HCT116 (cell line): Measurements from ENCODE around the gene LYST.

ENCODE experiments used
- ATF3 ChIP-seq: IDR thresholded peaks from 2 replicates; pipeline ENCODE4 v1.6.1; 2012
- CBX3 ChIP-seq: IDR thresholded peaks from 2 replicates; pipeline ENCODE4 v1.6.1; 2012; ENCODE audit warnings: low read depth
- CTCF ChIP-seq, 3 experiments: fragments of 200-600 bp in 1 of 3; sonication (generic) in 1 of 3; IDR thresholded peaks in 2 of 3; conservative IDR thresholded peaks in 1 of 3; 2 replicates each; pipeline ENCODE4 v1.5.1; 2012 to 2017; ENCODE audit warnings: low read depth in 2 of 3, low read length in 2 of 3, antibody characterized with exemption in 1 of 3, borderline replicate concordance in 1 of 3, control low read depth in 1 of 3, mild to moderate bottlenecking in 1 of 3, mixed read lengths in 1 of 3, mixed run types in 1 of 3, moderate library complexity in 1 of 3; ENCODE audit not compliant: insufficient read depth in 1 of 3
- EGR1 ChIP-seq: IDR thresholded peaks from 2 replicates; pipeline ENCODE4 v1.6.1; 2012; ENCODE audit warnings: low read depth
- EZH2 ChIP-seq: fragments of 200-600 bp; sonication (generic); IDR thresholded peaks from 2 replicates; pipeline ENCODE4 v1.6.1; 2017; ENCODE audit warnings: antibody characterized with exemption, mixed run types
- EZH2phosphoT487 ChIP-seq: fragments of 200-600 bp; IDR thresholded peaks from 2 replicates; pipeline ENCODE4 v1.6.1; 2018; ENCODE audit warnings: antibody characterized with exemption, borderline replicate concordance
- JUND ChIP-seq: IDR thresholded peaks from 2 replicates; pipeline ENCODE4 v1.6.1; 2012
- MAX ChIP-seq: IDR thresholded peaks from 2 replicates; pipeline ENCODE4 v1.6.1; 2012
- POLR2A ChIP-seq: IDR thresholded peaks from 2 replicates; pipeline ENCODE4 v1.7.0; 2011; ENCODE audit warnings: borderline replicate concordance; ENCODE audit not compliant: insufficient read depth, insufficient read length; ENCODE audit errors: extremely low read depth
- POLR2AphosphoS5 ChIP-seq: IDR thresholded peaks from 2 replicates; pipeline ENCODE4 v1.6.1; 2011; ENCODE audit warnings: mild to moderate bottlenecking, low read depth, low read length, moderate library complexity
- RAD21 ChIP-seq: IDR thresholded peaks from 2 replicates; pipeline ENCODE4 v1.6.1; 2012; ENCODE audit warnings: low read depth, mild to moderate bottlenecking
- REST ChIP-seq: IDR thresholded peaks from 2 replicates; pipeline ENCODE4 v1.6.1; 2012; ENCODE audit warnings: low read depth
- TCF7L2 ChIP-seq: IDR thresholded peaks from 2 replicates; pipeline ENCODE4 v1.7.0; 2011; ENCODE audit warnings: borderline replicate concordance, inconsistent platforms; ENCODE audit not compliant: insufficient read depth, insufficient read length; ENCODE audit errors: extremely low read depth
- ZFX ChIP-seq: fragments of 450-650 bp; IDR thresholded peaks from 2 replicates; pipeline ENCODE4 v1.6.1; 2017

GRCh38 chr1:235864931-235865525 is 1.7 kb downstream of the LYST start:
- TF ChIP-seq ATF3 (no peak), CTCF (IDR thresholded peaks at IDR 0.05 in 2 of 3, conservative IDR thresholded peaks at IDR 0.05 in 1 of 3; ENCODE audit: borderline replicate concordance in 1 of 3, insufficient read depth in 1 of 3, low read depth in 2 of 3, low read length in 2 of 3) (no peak), EGR1 (no peak), REST (no peak), ZFX (no peak), EZH2phosphoT487 (no peak), POLR2A (no peak), TCF7L2 (no peak), MAX (no peak), JUND (no peak), CBX3 (no peak), EZH2 (no peak), RAD21 (no peak), POLR2AphosphoS5 (no peak)
